IMR-90 (cell line): ENCODE data around the gene WDR27. TPM values are rescaled to one million over a fixed set of nuclear protein-coding genes. Genes with fewer than 3 reads are reported as not detected.

Experiments used
- ATAC-seq: fragments of 200-7000 bp; cut with Tn5 transposase; 2 replicates; pipeline ENCODE4 v1.9.1; 2020; ENCODE audit warnings: low read depth, mild to moderate bottlenecking, moderate library complexity
- BruUV-seq: library from RNA; stranded (reverse); fragments of 400-500 nt; replicated peaks from 2 replicates; lab custom pipeline; 2021; lab: Mats Ljungman, UMichigan
- CTCF ChIA-PET: fragments of 300-600 bp; formaldehyde crosslinking; extraction: SDS; loops from one replicate; lab custom pipeline; 2021; ENCODE audit warnings: antibody characterized with exemption; lab: Yijun Ruan, JAX
- POLR2A ChIA-PET: fragments of 300-600 bp; sonication (Branson Sonifier 250); formaldehyde crosslinking; loops from one replicate; lab custom pipeline; 2022; ENCODE audit warnings: antibody characterized with exemption; ENCODE audit not compliant: unreplicated experiment; lab: Charles Lee
- DNase-seq: peaks from one replicate; pipeline ENCODE4 v3.0.0; 2013
- H2AFZ ChIP-seq: replicated peaks from 2 replicates; pipeline ENCODE3; 2013; ENCODE audit warnings: low read length, mild to moderate bottlenecking; ENCODE audit not compliant: poor library complexity
- H2AK5ac ChIP-seq: 2 replicates; pipeline ENCODE4 v1.6.1; 2013; ENCODE audit warnings: low read depth, low read length, inconsistent platforms
- H2AK9ac ChIP-seq: replicated peaks from 2 replicates; pipeline ENCODE3; 2013; ENCODE audit warnings: mild to moderate bottlenecking, low read depth, low read length, moderate library complexity; ENCODE audit not compliant: poor library complexity
- H2BK120ac ChIP-seq: 2 replicates; pipeline ENCODE4 v1.6.1; 2013; ENCODE audit warnings: low read depth, low read length, inconsistent platforms
- H2BK15ac ChIP-seq: 3 replicates; pipeline ENCODE4 v1.6.1; 2013; ENCODE audit warnings: low read depth, low read length, inconsistent platforms
- H2BK20ac ChIP-seq: 2 replicates; pipeline ENCODE4 v1.6.1; 2013; ENCODE audit warnings: low read depth, mild to moderate bottlenecking, inconsistent platforms, low read length, moderate library complexity
- H2BK5ac ChIP-seq: 2 replicates; pipeline ENCODE4 v1.6.1; 2013; ENCODE audit warnings: mild to moderate bottlenecking, low read depth, low read length, inconsistent platforms; ENCODE audit not compliant: poor library complexity, severe bottlenecking
- H3K14ac ChIP-seq: replicated peaks from 2 replicates; pipeline ENCODE4 v1.6.1; 2013; ENCODE audit warnings: low read depth, low read length, inconsistent platforms
- H3K18ac ChIP-seq: 2 replicates; pipeline ENCODE4 v1.6.1; 2013; ENCODE audit warnings: low read depth, low read length, control low read depth
- H3K23ac ChIP-seq: 2 replicates; pipeline ENCODE4 v1.6.1; 2013; ENCODE audit warnings: low read depth, low read length, inconsistent platforms
- H3K27ac ChIP-seq: 2 replicates; pipeline ENCODE4 v1.5.1; 2013; ENCODE audit warnings: mild to moderate bottlenecking, control low read depth, low read length; ENCODE audit not compliant: insufficient read depth
- H3K27me3 ChIP-seq: 2 replicates; pipeline ENCODE4 v1.6.1; 2013; ENCODE audit warnings: low read length; ENCODE audit not compliant: control insufficient read depth, insufficient read depth
- H3K36me3 ChIP-seq: 2 replicates; pipeline ENCODE4 v1.6.1; 2013; ENCODE audit warnings: low read length, mixed read lengths; ENCODE audit not compliant: control insufficient read depth, insufficient read depth
- H3K4ac ChIP-seq: 2 replicates; pipeline ENCODE4 v1.6.1; 2013; ENCODE audit warnings: low read depth, low read length, inconsistent platforms
- H3K4me1 ChIP-seq: 2 replicates; pipeline ENCODE4 v1.6.1; 2013; ENCODE audit warnings: low read length, mixed read lengths; ENCODE audit not compliant: control insufficient read depth, insufficient read depth
- H3K4me2 ChIP-seq: 2 replicates; pipeline ENCODE4 v1.6.1; 2013; ENCODE audit warnings: low read depth, mild to moderate bottlenecking, control low read depth, low read length, moderate library complexity
- H3K4me3 ChIP-seq: 2 replicates; pipeline ENCODE4 v1.5.1; 2013; ENCODE audit warnings: low read depth, mild to moderate bottlenecking, control low read depth, low read length, moderate library complexity; ENCODE audit not compliant: insufficient read depth
- H3K56ac ChIP-seq: 2 replicates; pipeline ENCODE4 v1.6.1; 2013; ENCODE audit warnings: low read length, inconsistent platforms; ENCODE audit not compliant: insufficient read depth; ENCODE audit errors: extremely low read depth
- H3K79me1 ChIP-seq, 2 experiments: 2 replicates each; pipeline ENCODE4 v1.6.1; 2013; ENCODE audit warnings: low read length in 2 of 2, inconsistent platforms in 1 of 2, low read depth in 1 of 2
- H3K9ac ChIP-seq: 2 replicates; pipeline ENCODE4 v1.6.1; 2013; ENCODE audit warnings: low read depth, low read length, control low read depth
- H3K9me1 ChIP-seq: 2 replicates; pipeline ENCODE4 v1.6.1; 2013; ENCODE audit warnings: low read length, inconsistent platforms; ENCODE audit not compliant: insufficient read depth
- H3K9me3 ChIP-seq: 2 replicates; pipeline ENCODE4 v1.6.1; 2013; ENCODE audit warnings: low read length; ENCODE audit not compliant: control insufficient read depth, insufficient read depth
- H4K20me1 ChIP-seq: 2 replicates; pipeline ENCODE4 v1.6.1; 2013; ENCODE audit warnings: low read length, inconsistent platforms; ENCODE audit not compliant: insufficient read depth
- H4K5ac ChIP-seq: 2 replicates; pipeline ENCODE4 v1.6.1; 2013; ENCODE audit warnings: mild to moderate bottlenecking, low read depth, low read length, control low read depth
- H4K8ac ChIP-seq, 2 experiments: 2 replicates each; pipeline ENCODE4 v1.6.1; 2013; ENCODE audit warnings: low read depth in 2 of 2, low read length in 2 of 2, control low read depth in 1 of 2, inconsistent platforms in 1 of 2
- H4K91ac ChIP-seq: 2 replicates; pipeline ENCODE4 v1.6.1; 2013; ENCODE audit warnings: low read depth, low read length, inconsistent platforms; ENCODE audit not compliant: insufficient read depth
- BHLHE40 ChIP-seq: fragments of 150-350 bp; IDR thresholded peaks from 2 replicates; pipeline ENCODE4 v1.6.1; 2016; ENCODE audit warnings: mild to moderate bottlenecking, low read depth, low read length
- CEBPB ChIP-seq: IDR thresholded peaks from 2 replicates; pipeline ENCODE4 v1.6.1; 2012; ENCODE audit warnings: low read depth, low read length, improper control_type of control experiment
- CHD1 ChIP-seq: IDR thresholded peaks from 2 replicates; pipeline ENCODE4 v1.6.1; 2012; ENCODE audit warnings: low read depth, low read length, improper control_type of control experiment
- MAZ ChIP-seq: IDR thresholded peaks from 2 replicates; pipeline ENCODE4 v1.6.1; 2012; ENCODE audit warnings: low read depth, mild to moderate bottlenecking, low read length, improper control_type of control experiment, moderate library complexity, borderline replicate concordance
- MXI1 ChIP-seq: IDR thresholded peaks from 2 replicates; pipeline ENCODE4 v1.6.1; 2012; ENCODE audit warnings: low read depth, mild to moderate bottlenecking, low read length, moderate library complexity, borderline replicate concordance
- NFE2L2 ChIP-seq: fragments of 150-350 bp; IDR thresholded peaks from 2 replicates; pipeline ENCODE4 v1.6.1; 2016; ENCODE audit warnings: low read depth, mild to moderate bottlenecking, low read length
- WGBS, 2 experiments: methylation state at CpG; one replicate each; pipeline versions ENCODE4 v1.1.5 to v1.1.7; 2013; ENCODE audit warnings: missing lambda C conversion rate in 2 of 2; ENCODE audit not compliant: insufficient read length in 1 of 2; ENCODE audit errors: extremely low coverage in 2 of 2; 5-methylcytosine and 5-hydroxymethylcytosine counted together
- dilution Hi-C: fragments of 300-500 bp; cut with HindIII; formaldehyde crosslinking; loops from one replicate; pipeline ENCODE4 v1.14.3; 2018; ENCODE audit warnings: low sequenced_read_pairs; ENCODE audit not compliant: unreplicated experiment
- in situ Hi-C: fragments of 300-500 bp; cut with MboI; formaldehyde crosslinking; loops from 3 replicates; pipeline ENCODE4 v1.14.3; 2019; ENCODE audit warnings: low sequenced_read_pairs, inconsistent platforms, mixed read lengths
- intact Hi-C: fragments of 100-400 bp; cut with micrococcal nuclease; formaldehyde crosslinking; loops from 2 replicates; pipeline ENCODE4 v1.10.0; 2022
- polyA plus RNA-seq, 3 experiments: library from polyadenylated mRNA; depleted of rRNA; stranded (reverse); fragments of >200 nt; gene quantifications; 2 replicates each; pipeline ENCODE4 v1.2.3, GENCODE V29; 2012; ENCODE audit warnings: low replicate concordance in 1 of 3
- total RNA-seq: library from RNA; depleted of rRNA; stranded (reverse); fragments of >200 nt; gene quantifications from 2 replicates; pipeline ENCODE4 v1.2.3, GENCODE V29; 2012
- TF ChIP-seq, protein P1 (sequence below): conservative IDR thresholded peaks from 2 replicates; pipeline ENCODE4 v1.5.1; 2012; ENCODE audit warnings: mild to moderate bottlenecking, low read depth, low read length, improper control_type of control experiment
- TF ChIP-seq, protein P2 (sequence below): fragments of 150-350 bp; IDR thresholded peaks from 2 replicates; pipeline ENCODE4 v1.6.1; 2016; ENCODE audit warnings: low read depth, mild to moderate bottlenecking, low read length, moderate library complexity, borderline replicate concordance
- TF ChIP-seq, protein P3 (sequence below): fragments of 150-350 bp; IDR thresholded peaks from 2 replicates; pipeline ENCODE4 v1.6.1; 2017; ENCODE audit warnings: mild to moderate bottlenecking, antibody characterized with exemption, low read length, low read depth

WDR27 gene
- total and polyA plus RNA-seq, 2 of the 4 experiments (the other 2 are of a cell fraction), result 7.0 to 18.5 TPM

DNA sequence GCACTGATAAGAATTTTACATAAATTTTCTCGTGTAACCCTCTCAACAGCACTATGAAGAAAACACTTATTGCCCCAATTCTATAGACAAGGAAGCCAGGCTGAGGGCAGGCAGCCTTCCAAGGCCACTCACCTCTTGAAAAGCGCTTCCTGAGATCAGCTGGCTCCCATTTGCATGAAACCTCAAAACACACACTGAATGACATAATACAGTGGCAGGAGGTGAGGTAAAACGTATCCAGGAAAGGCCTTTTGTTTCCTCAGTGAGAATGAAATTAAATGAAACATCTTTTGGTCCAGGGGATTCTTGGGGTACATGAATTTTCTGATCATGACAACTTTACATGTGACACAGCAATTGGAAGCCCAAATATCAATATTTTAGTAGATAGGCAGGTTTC lies 112.5 kb downstream of the WDR27 start:
- Histone ChIP-seq H4K91ac (no peak overlapping the region; the same call in 1 of the 2 replicates), H3K4ac (no peak overlapping the region), H2AFZ (no peak overlapping the region), H4K5ac (no peak overlapping the region), H2BK120ac (no peak overlapping the region), H2BK5ac (no peak overlapping the region), H3K18ac (no peak overlapping the region), H3K56ac (no peak overlapping the region), H4K20me1 (no peaks in the 10 kb centered on the region), H3K9ac (no peak overlapping the region), H3K9me3 (no peaks in the 10 kb centered on the region), H3K27me3 (no peaks in the 10 kb centered on the region), H3K9me1 (no peaks in the 10 kb centered on the region), H3K14ac (no peak overlapping the region), H3K79me1 (no peaks in the 10 kb centered on the region), H3K4me1 (peaks cover 5% of the 10 kb centered on the region), H3K4me2 (no peak overlapping the region), H4K8ac (no peak overlapping the region), H3K23ac (no peak overlapping the region), H3K36me3 (no peaks in the 10 kb centered on the region), H2BK20ac (no peak overlapping the region), H3K27ac (no peak overlapping the region), H2AK9ac (no peak overlapping the region), H2BK15ac (no peak overlapping the region), H2AK5ac (no peak overlapping the region), H3K4me3 (no peak overlapping the region)
- ATAC-seq, result no peak
- dilution Hi-C loops, result no loop called here
- no CpG with 5 or more reads among the region's 3 CpGs for WGBS, 2 experiments
- BruUV-seq, result no TSS peak
- no peak for DNase-seq
- POLR2A ChIA-PET, result no interaction called here
- intact Hi-C loops, result loop anchor here (5.0 kb wide), 1 partner anchor 52 kb away; no protein-coding TSS in a partner anchor
- in situ Hi-C loops, result no loop called here
- CTCF ChIA-PET, result interaction anchor here (0.9 kb wide), 1 partner anchor 22 kb away, joined by 3 read pairs; no protein-coding TSS in a partner anchor
- TF ChIP-seq BHLHE40 (no peak), CHD1 (no peak), MAZ (no peak), MXI1 (no peak), NFE2L2 (no peak), CEBPB (no peak)
- TF ChIP-seq, protein P1, sequence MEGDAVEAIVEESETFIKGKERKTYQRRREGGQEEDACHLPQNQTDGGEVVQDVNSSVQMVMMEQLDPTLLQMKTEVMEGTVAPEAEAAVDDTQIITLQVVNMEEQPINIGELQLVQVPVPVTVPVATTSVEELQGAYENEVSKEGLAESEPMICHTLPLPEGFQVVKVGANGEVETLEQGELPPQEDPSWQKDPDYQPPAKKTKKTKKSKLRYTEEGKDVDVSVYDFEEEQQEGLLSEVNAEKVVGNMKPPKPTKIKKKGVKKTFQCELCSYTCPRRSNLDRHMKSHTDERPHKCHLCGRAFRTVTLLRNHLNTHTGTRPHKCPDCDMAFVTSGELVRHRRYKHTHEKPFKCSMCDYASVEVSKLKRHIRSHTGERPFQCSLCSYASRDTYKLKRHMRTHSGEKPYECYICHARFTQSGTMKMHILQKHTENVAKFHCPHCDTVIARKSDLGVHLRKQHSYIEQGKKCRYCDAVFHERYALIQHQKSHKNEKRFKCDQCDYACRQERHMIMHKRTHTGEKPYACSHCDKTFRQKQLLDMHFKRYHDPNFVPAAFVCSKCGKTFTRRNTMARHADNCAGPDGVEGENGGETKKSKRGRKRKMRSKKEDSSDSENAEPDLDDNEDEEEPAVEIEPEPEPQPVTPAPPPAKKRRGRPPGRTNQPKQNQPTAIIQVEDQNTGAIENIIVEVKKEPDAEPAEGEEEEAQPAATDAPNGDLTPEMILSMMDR, result no peak
- TF ChIP-seq, protein P2, sequence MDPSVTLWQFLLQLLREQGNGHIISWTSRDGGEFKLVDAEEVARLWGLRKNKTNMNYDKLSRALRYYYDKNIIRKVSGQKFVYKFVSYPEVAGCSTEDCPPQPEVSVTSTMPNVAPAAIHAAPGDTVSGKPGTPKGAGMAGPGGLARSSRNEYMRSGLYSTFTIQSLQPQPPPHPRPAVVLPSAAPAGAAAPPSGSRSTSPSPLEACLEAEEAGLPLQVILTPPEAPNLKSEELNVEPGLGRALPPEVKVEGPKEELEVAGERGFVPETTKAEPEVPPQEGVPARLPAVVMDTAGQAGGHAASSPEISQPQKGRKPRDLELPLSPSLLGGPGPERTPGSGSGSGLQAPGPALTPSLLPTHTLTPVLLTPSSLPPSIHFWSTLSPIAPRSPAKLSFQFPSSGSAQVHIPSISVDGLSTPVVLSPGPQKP, result no peak
- TF ChIP-seq, protein P3, sequence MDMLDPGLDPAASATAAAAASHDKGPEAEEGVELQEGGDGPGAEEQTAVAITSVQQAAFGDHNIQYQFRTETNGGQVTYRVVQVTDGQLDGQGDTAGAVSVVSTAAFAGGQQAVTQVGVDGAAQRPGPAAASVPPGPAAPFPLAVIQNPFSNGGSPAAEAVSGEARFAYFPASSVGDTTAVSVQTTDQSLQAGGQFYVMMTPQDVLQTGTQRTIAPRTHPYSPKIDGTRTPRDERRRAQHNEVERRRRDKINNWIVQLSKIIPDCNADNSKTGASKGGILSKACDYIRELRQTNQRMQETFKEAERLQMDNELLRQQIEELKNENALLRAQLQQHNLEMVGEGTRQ, result no peak
